H9 (cell line): Measurements from ENCODE around the gene KDM1B. TPM values are rescaled to one million over a fixed set of nuclear protein-coding genes. Genes with fewer than 3 reads are reported as not detected.

Source experiments
- DNase-seq: peaks from one replicate; pipeline ENCODE4 v3.0.0-alpha.2; 2017
- H2AFZ ChIP-seq: one replicate; pipeline ENCODE4 v1.6.1; 2013; ENCODE audit warnings: mild to moderate bottlenecking, low read length, control low read depth, moderate library complexity
- H2AK5ac ChIP-seq: 2 replicates; pipeline ENCODE4 v1.6.1; 2013; ENCODE audit warnings: low read length, control low read depth, mixed read lengths; ENCODE audit not compliant: insufficient read length
- H2BK120ac ChIP-seq: one replicate; pipeline ENCODE4 v1.6.1; 2013; ENCODE audit warnings: low read depth, mild to moderate bottlenecking, low read length, control low read depth, inconsistent platforms; ENCODE audit not compliant: poor library complexity, severe bottlenecking
- H2BK12ac ChIP-seq: 2 replicates; pipeline ENCODE4 v1.6.1; 2013; ENCODE audit warnings: low read length, control low read depth, mixed read lengths, low read depth; ENCODE audit not compliant: insufficient read length
- H2BK15ac ChIP-seq: 2 replicates; pipeline ENCODE4 v1.6.1; 2013; ENCODE audit warnings: low read depth, low read length, control low read depth
- H2BK20ac ChIP-seq: one replicate; pipeline ENCODE4 v1.6.1; 2013; ENCODE audit warnings: low read depth, mild to moderate bottlenecking, low read length, control low read depth, inconsistent platforms; ENCODE audit not compliant: poor library complexity, severe bottlenecking
- H2BK5ac ChIP-seq: 2 replicates; pipeline ENCODE4 v1.6.1; 2013; ENCODE audit warnings: low read length, control low read depth, mixed read lengths; ENCODE audit not compliant: insufficient read length
- H3K14ac ChIP-seq: 2 replicates; pipeline ENCODE4 v1.6.1; 2013; ENCODE audit warnings: low read length, control low read depth; ENCODE audit not compliant: insufficient read depth
- H3K18ac ChIP-seq: 2 replicates; pipeline ENCODE4 v1.6.1; 2013; ENCODE audit warnings: low read depth, mild to moderate bottlenecking, mixed read lengths, low read length, control low read depth; ENCODE audit not compliant: insufficient read length
- H3K23ac ChIP-seq: 2 replicates; pipeline ENCODE4 v1.6.1; 2013; ENCODE audit warnings: low read length, control low read depth, mixed read lengths, low read depth; ENCODE audit not compliant: insufficient read length
- H3K23me2 ChIP-seq: 2 replicates; pipeline ENCODE4 v1.6.1; 2013; ENCODE audit warnings: low read depth, mild to moderate bottlenecking, mixed read lengths, low read length, control low read depth; ENCODE audit not compliant: insufficient read length, poor library complexity, severe bottlenecking
- H3K27ac ChIP-seq: 2 replicates; pipeline ENCODE4 v1.5.1; 2013; ENCODE audit warnings: low read length, control low read depth, mixed read lengths, low read depth; ENCODE audit not compliant: insufficient read length
- H3K27me3 ChIP-seq: 2 replicates; pipeline ENCODE4 v1.6.1; 2013; ENCODE audit warnings: low read length, control low read depth, inconsistent platforms; ENCODE audit not compliant: insufficient read depth
- H3K4ac ChIP-seq: 2 replicates; pipeline ENCODE4 v1.6.1; 2013; ENCODE audit warnings: low read depth, mild to moderate bottlenecking, control low read depth, inconsistent platforms, low read length, moderate library complexity
- H3K4me1 ChIP-seq: 2 replicates; pipeline ENCODE4 v1.6.1; 2013; ENCODE audit warnings: low read length, control low read depth, inconsistent platforms; ENCODE audit not compliant: insufficient read depth
- H3K4me2 ChIP-seq: 2 replicates; pipeline ENCODE4 v1.6.1; 2013; ENCODE audit warnings: low read length, control low read depth, mixed read lengths; ENCODE audit not compliant: insufficient read length, insufficient read depth
- H3K56ac ChIP-seq: 2 replicates; pipeline ENCODE4 v1.6.1; 2013; ENCODE audit warnings: low read depth, mild to moderate bottlenecking, mixed read lengths, low read length, control low read depth; ENCODE audit not compliant: insufficient read length
- H3K79me1 ChIP-seq: 2 replicates; pipeline ENCODE4 v1.6.1; 2013; ENCODE audit warnings: low read depth, mild to moderate bottlenecking, moderate library complexity, low read length, control low read depth, inconsistent platforms; ENCODE audit not compliant: insufficient read depth, poor library complexity, severe bottlenecking
- H3K79me2 ChIP-seq: 2 replicates; pipeline ENCODE4 v1.6.1; 2013; ENCODE audit warnings: low read length, control low read depth, inconsistent platforms; ENCODE audit not compliant: insufficient read depth
- H3K9ac ChIP-seq: 2 replicates; pipeline ENCODE4 v1.6.1; 2013; ENCODE audit warnings: low read length, control low read depth, mixed read lengths; ENCODE audit not compliant: insufficient read length; ENCODE audit errors: extremely low read depth
- H3K9me3 ChIP-seq: one replicate; pipeline ENCODE4 v1.6.1; 2013; ENCODE audit warnings: low read depth, low read length, inconsistent platforms; ENCODE audit not compliant: control insufficient read depth
- H3T11ph ChIP-seq: one replicate; pipeline ENCODE4 v1.6.1; 2013; ENCODE audit warnings: mild to moderate bottlenecking, low read length, control low read depth, inconsistent platforms
- H4K20me1 ChIP-seq: one replicate; pipeline ENCODE4 v1.6.1; 2013; ENCODE audit not compliant: control insufficient read depth, insufficient read length, insufficient read depth
- H4K5ac ChIP-seq: 2 replicates; pipeline ENCODE4 v1.6.1; 2013; ENCODE audit warnings: low read depth, mild to moderate bottlenecking, mixed read lengths, low read length, control low read depth; ENCODE audit not compliant: insufficient read length
- H4K8ac ChIP-seq: replicated peaks from 2 replicates; pipeline ENCODE4 v1.6.1; 2013; ENCODE audit warnings: low read length, control low read depth, mixed read lengths, low read depth; ENCODE audit not compliant: insufficient read length
- H4K91ac ChIP-seq: 2 replicates; pipeline ENCODE4 v1.6.1; 2013; ENCODE audit warnings: low read depth, mild to moderate bottlenecking, moderate library complexity, mixed read lengths, low read length, control low read depth; ENCODE audit not compliant: insufficient read length
- H3K27ac Mint-ChIP-seq, 3 experiments: 2 replicates in 2 of 3; 3 replicates in 1 of 3; pipeline ENCODE4 v1.8.0; 2020 to 2021; ENCODE audit warnings: mixed read lengths in 3 of 3, mild to moderate bottlenecking in 1 of 3, moderate library complexity in 1 of 3
- H3K27me3 Mint-ChIP-seq: 2 replicates; pipeline ENCODE4 v1.8.0; 2021; ENCODE audit warnings: low read depth, mild to moderate bottlenecking, moderate library complexity, mixed read lengths
- H3K36me3 Mint-ChIP-seq, 3 experiments: 2 replicates in 2 of 3; 3 replicates in 1 of 3; pipeline ENCODE4 v1.8.0; 2020 to 2021; ENCODE audit warnings: low read depth in 3 of 3, mixed read lengths in 3 of 3; ENCODE audit not compliant: insufficient read depth in 1 of 3
- H3K4me1 Mint-ChIP-seq, 2 experiments: 2 replicates each; pipeline ENCODE4 v1.8.0; 2020; ENCODE audit warnings: mixed read lengths in 2 of 2
- H3K4me3 Mint-ChIP-seq, 2 experiments: 2 replicates in 1 of 2; 3 replicates in 1 of 2; pipeline ENCODE4 v1.8.0; 2020 to 2021; ENCODE audit warnings: mild to moderate bottlenecking in 2 of 2, mixed read lengths in 2 of 2, moderate library complexity in 1 of 2
- H3K9me3 Mint-ChIP-seq, 2 experiments: 2 replicates in 1 of 2; 3 replicates in 1 of 2; pipeline ENCODE4 v1.8.0; 2020; ENCODE audit warnings: mild to moderate bottlenecking in 2 of 2, mixed read lengths in 2 of 2, moderate library complexity in 1 of 2
- CTCF ChIP-seq: fragments of 200-600 bp; sonication (generic); conservative IDR thresholded peaks from 3 replicates; pipeline ENCODE4 v1.8.0; 2021; ENCODE audit warnings: antibody characterized with exemption, mild to moderate bottlenecking
- WGBS: extraction: QIAGEN DNeasy Blood & Tissue Kit; methylation state at CpG from one replicate; pipeline ENCODE4 v1.1.7; 2013; ENCODE audit warnings: missing lambda C conversion rate, low lambda C conversion rate, mixed read lengths; ENCODE audit not compliant: insufficient read length; ENCODE audit errors: extremely low coverage; 5-methylcytosine and 5-hydroxymethylcytosine counted together
- total RNA-seq: library from RNA; stranded (reverse); gene quantifications from 2 replicates; pipeline ENCODE4 v1.2.1, GENCODE V29; 2021

Gene KDM1B
- total RNA-seq, 1 experiment from 2014 or later = 5.4 TPM

GRCh38 chr6:18215436-18215835, 60.2 kb downstream of the KDM1B start:
- no peak overlapping the region for H3K27ac Mint-ChIP-seq
- no peak overlapping the region for H3K4me3 Mint-ChIP-seq

More at GRCh38 chr6:18215436-18215835, 60.2 kb downstream of the KDM1B start:
- H2BK120ac ChIP-seq = no peak overlapping the region
- no peaks in the 10 kb centered on the region for H3K27me3 ChIP-seq
- no peak overlapping the region for H3K9ac ChIP-seq
- no peaks in the 10 kb centered on the region for H3K79me1 ChIP-seq
- H4K5ac ChIP-seq = no peak overlapping the region
- no peak overlapping the region for H2AFZ ChIP-seq
- no peak overlapping the region for H3K4ac ChIP-seq
- no CpG with 5 or more reads among the region's 7 CpGs for WGBS
- H2BK12ac ChIP-seq = no peak overlapping the region
- no peak overlapping the region for H2BK5ac ChIP-seq
- no peak overlapping the region for H3K18ac ChIP-seq
- H3K14ac ChIP-seq = no peak overlapping the region
- H3K9me3 Mint-ChIP-seq = peaks cover 0 to 3% of the 10 kb centered on the region in 2 experiments; a peak in 1 of 5 replicates
- no peak overlapping the region for H3K56ac ChIP-seq
- H3K4me2 ChIP-seq = no peak overlapping the region
- H4K91ac ChIP-seq = no peak overlapping the region
- H3K27ac ChIP-seq = no peak overlapping the region
- DNase-seq = no peak
- no peak overlapping the region for H3T11ph ChIP-seq
- no peaks in the 10 kb centered on the region for H3K23me2 ChIP-seq
- no peaks in the 10 kb centered on the region for H3K79me2 ChIP-seq
- H3K9me3 ChIP-seq = no peaks in the 10 kb centered on the region
- H4K8ac ChIP-seq = no peak overlapping the region
- no peak overlapping the region for H2BK15ac ChIP-seq
- H3K23ac ChIP-seq = no peak overlapping the region
- no peaks in the 10 kb centered on the region for H3K4me1 ChIP-seq
- no peaks in the 10 kb centered on the region for H3K4me1 Mint-ChIP-seq
- H4K20me1 ChIP-seq = no peaks in the 10 kb centered on the region
- no peak overlapping the region for H2BK20ac ChIP-seq
- H3K27me3 Mint-ChIP-seq = no peaks in the 10 kb centered on the region
- H2AK5ac ChIP-seq = no peak overlapping the region
- H3K36me3 Mint-ChIP-seq = peaks cover 11 to 35% (median 34%) of the 10 kb centered on the region in 3 experiments; a peak in 6 of 7 replicates
- TF ChIP-seq CTCF = no peak
